ENCODE data around the gene DENND1A. TPM values are rescaled to one million over a fixed set of nuclear protein-coding genes. Genes with fewer than 3 reads are reported as not detected.

The DENND1A gene
- total RNA-seq, 1 experiment from 2014 or later: 23.5 TPM

- TF ChIP-seq STAT6 (CRISPR knock-in tag; conservative IDR thresholded peaks at IDR 0.05; ENCODE audit: low read depth): no peak
- TF ChIP-seq NFE2L1 (CRISPR knock-in tag; IDR thresholded peaks at IDR 0.05): no peak
- TF ChIP-seq TEAD4 (CRISPR knock-in tag; IDR thresholded peaks at IDR 0.05): no peak
These were observed 278.1 kb downstream of the DENND1A start (continued) for GRCh38 chr9:123651871-123652270.

GRCh38 chr9:123651273-123651672 lies 278.7 kb downstream of the DENND1A start:
- H3K4me1 Mint-ChIP-seq: peaks cover 12% of the 10 kb centered on the region
- POLR2A ChIA-PET: interaction anchor here (0.6 kb wide), 1 partner anchor 470 kb away, joined by 3 read pairs; no protein-coding TSS in a partner anchor
- no peak overlapping the region for H3K4me3 Mint-ChIP-seq
- TF ChIP-seq ATF3 (CRISPR knock-in tag; conservative IDR thresholded peaks at IDR 0.05): no peak
- TF ChIP-seq ZNF416 (CRISPR knock-in tag; IDR thresholded peaks at IDR 0.05): no peak
- TF ChIP-seq ZMAT4 (CRISPR knock-in tag; IDR thresholded peaks at IDR 0.05): no peak
- TF ChIP-seq ZBTB21 (CRISPR knock-in tag; IDR thresholded peaks at IDR 0.05; ENCODE audit: borderline replicate concordance): no peak
- TF ChIP-seq ZNF532 (CRISPR knock-in tag; IDR thresholded peaks at IDR 0.05; ENCODE audit: borderline replicate concordance): no peak
- TF ChIP-seq ZNF425 (CRISPR knock-in tag; conservative IDR thresholded peaks at IDR 0.05): no peak
- no peak for TF ChIP-seq E2F1 (CRISPR knock-in tag; IDR thresholded peaks at IDR 0.05)
- no peak for TF ChIP-seq ZNF138 (CRISPR knock-in tag; conservative IDR thresholded peaks at IDR 0.05)
- no peak for TF ChIP-seq ATF2 (CRISPR knock-in tag; IDR thresholded peaks at IDR 0.05; ENCODE audit: borderline replicate concordance, low read depth)
- no peak for TF ChIP-seq PRRX2 (CRISPR knock-in tag; IDR thresholded peaks at IDR 0.05)
- no peak for TF ChIP-seq ZNF232 (CRISPR knock-in tag; IDR thresholded peaks at IDR 0.05)
- H3K9me3 Mint-ChIP-seq: no peaks in the 10 kb centered on the region
- CTCF ChIA-PET: no interaction called here
- ATAC-seq: no peak
- H3K27me3 Mint-ChIP-seq (ENCODE audit: low read depth): no peaks in the 10 kb centered on the region
- H3K36me3 Mint-ChIP-seq: peaks cover 8% of the 10 kb centered on the region; the same call in 1 of the 2 replicates
- H3K27ac Mint-ChIP-seq: no peak overlapping the region
- DNase-seq (ENCODE audit: low spot score): no peak
